Measurements from ENCODE around the gene CHST8. TPM values are rescaled to one million over a fixed set of nuclear protein-coding genes. Genes with fewer than 3 reads are reported as not detected.

CHST8 gene
- total and polyA plus RNA-seq, 2 donors from 2014 or later, result 0.28 TPM; not detected in 1

- Histone ChIP-seq H3K4me1 (ENCODE audit: control insufficient read depth in 2 of 3, insufficient read depth in 2 of 3, low read depth in 1 of 3, low read length in 3 of 3) (no peaks in the 10 kb centered on the region), H3K27ac (ENCODE audit: low read depth in 2 of 2, low read length in 2 of 2) (no peak overlapping the region), H3K36me3 (ENCODE audit: control insufficient read depth in 2 of 3, insufficient read depth in 3 of 3, low read length in 3 of 3) (no peaks in the 10 kb centered on the region), H3K9me3 (ENCODE audit: control insufficient read depth in 2 of 3, insufficient read depth in 1 of 3, low read length in 3 of 3) (peaks cover 0 to 19% (median 8%) of the 10 kb centered on the region in 3 donors), H3K27me3 (ENCODE audit: control insufficient read depth, insufficient read depth, low read length) (no peaks in the 10 kb centered on the region), H3K4me3 (ENCODE audit: low read length in 3 of 3) (no peak overlapping the region), H3K9ac (ENCODE audit: low read length in 3 of 3) (no peak overlapping the region)
- TF ChIP-seq, protein P1, sequence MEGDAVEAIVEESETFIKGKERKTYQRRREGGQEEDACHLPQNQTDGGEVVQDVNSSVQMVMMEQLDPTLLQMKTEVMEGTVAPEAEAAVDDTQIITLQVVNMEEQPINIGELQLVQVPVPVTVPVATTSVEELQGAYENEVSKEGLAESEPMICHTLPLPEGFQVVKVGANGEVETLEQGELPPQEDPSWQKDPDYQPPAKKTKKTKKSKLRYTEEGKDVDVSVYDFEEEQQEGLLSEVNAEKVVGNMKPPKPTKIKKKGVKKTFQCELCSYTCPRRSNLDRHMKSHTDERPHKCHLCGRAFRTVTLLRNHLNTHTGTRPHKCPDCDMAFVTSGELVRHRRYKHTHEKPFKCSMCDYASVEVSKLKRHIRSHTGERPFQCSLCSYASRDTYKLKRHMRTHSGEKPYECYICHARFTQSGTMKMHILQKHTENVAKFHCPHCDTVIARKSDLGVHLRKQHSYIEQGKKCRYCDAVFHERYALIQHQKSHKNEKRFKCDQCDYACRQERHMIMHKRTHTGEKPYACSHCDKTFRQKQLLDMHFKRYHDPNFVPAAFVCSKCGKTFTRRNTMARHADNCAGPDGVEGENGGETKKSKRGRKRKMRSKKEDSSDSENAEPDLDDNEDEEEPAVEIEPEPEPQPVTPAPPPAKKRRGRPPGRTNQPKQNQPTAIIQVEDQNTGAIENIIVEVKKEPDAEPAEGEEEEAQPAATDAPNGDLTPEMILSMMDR (IDR thresholded peaks at IDR 0.05; ENCODE audit: borderline replicate concordance, extremely low read depth, insufficient read depth), result no peak
- intact Hi-C loops (cut with DNase I), result no loop called here
- DNase-seq (no peak), FAIRE-seq (no peak)
Measured at GRCh38 chr19:33606556-33606955, 15.2 kb upstream of the CHST8 start.

- Histone ChIP-seq H3K9me3 (ENCODE audit: control insufficient read depth in 2 of 3, insufficient read depth in 1 of 3, low read length in 3 of 3) (peaks cover 0 to 3% (median 0%) of the 10 kb centered on the region in 3 donors), H3K4me1 (ENCODE audit: control insufficient read depth in 2 of 3, insufficient read depth in 2 of 3, low read depth in 1 of 3, low read length in 3 of 3) (no peaks in the 10 kb centered on the region), H3K9ac (ENCODE audit: low read length in 3 of 3) (no peak overlapping the region), H3K36me3 (ENCODE audit: control insufficient read depth in 2 of 3, insufficient read depth in 3 of 3, low read length in 3 of 3) (no peaks in the 10 kb centered on the region), H3K27ac (ENCODE audit: low read depth in 2 of 2, low read length in 2 of 2) (no peak overlapping the region), H3K4me3 (ENCODE audit: low read length in 3 of 3) (no peak overlapping the region), H3K27me3 (ENCODE audit: control insufficient read depth, insufficient read depth, low read length) (no peaks in the 10 kb centered on the region)
- FAIRE-seq (no peak), DNase-seq (no peak)
- intact Hi-C loops (cut with DNase I), result no loop called here
- TF ChIP-seq, protein P1 (IDR thresholded peaks at IDR 0.05; ENCODE audit: borderline replicate concordance, extremely low read depth, insufficient read depth), result no peak
Measured at GRCh38 chr19:33609353-33609752, 12.4 kb upstream of the CHST8 start.

DNA sequence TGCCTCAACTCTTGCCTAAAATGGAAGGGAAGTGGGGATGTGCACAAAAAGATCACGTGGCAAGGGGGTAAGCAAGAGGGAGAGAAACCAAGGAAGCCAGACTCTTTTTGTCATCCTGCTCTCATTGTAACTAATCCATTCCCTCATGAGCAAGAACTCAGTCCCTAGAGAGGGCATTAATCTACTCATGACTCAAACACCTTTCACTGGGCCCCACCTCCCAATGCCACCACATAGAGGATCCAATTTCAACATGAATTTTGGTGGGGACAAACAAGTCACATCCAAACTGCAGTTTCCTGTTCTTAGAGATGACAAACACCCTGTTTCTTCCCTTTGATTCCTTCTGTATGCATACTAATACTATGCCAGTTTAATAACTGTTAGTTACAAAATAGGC, 11.2 kb upstream of the CHST8 start:
- TF ChIP-seq, protein P1 (IDR thresholded peaks at IDR 0.05; ENCODE audit: borderline replicate concordance, extremely low read depth, insufficient read depth), result no peak
- Histone ChIP-seq H3K9ac (ENCODE audit: low read length in 3 of 3) (no peak overlapping the region), H3K27me3 (ENCODE audit: control insufficient read depth, insufficient read depth, low read length) (no peaks in the 10 kb centered on the region), H3K27ac (ENCODE audit: low read depth in 2 of 2, low read length in 2 of 2) (no peak overlapping the region), H3K4me3 (ENCODE audit: low read length in 3 of 3) (no peak overlapping the region), H3K36me3 (ENCODE audit: control insufficient read depth in 2 of 3, insufficient read depth in 3 of 3, low read length in 3 of 3) (no peaks in the 10 kb centered on the region), H3K4me1 (ENCODE audit: control insufficient read depth in 2 of 3, insufficient read depth in 2 of 3, low read depth in 1 of 3, low read length in 3 of 3) (no peaks in the 10 kb centered on the region), H3K9me3 (ENCODE audit: control insufficient read depth in 2 of 3, insufficient read depth in 1 of 3, low read length in 3 of 3) (peaks cover 0 to 3% (median 0%) of the 10 kb centered on the region in 3 donors)
- intact Hi-C loops (cut with DNase I), result no loop called here
- DNase-seq (no peak), FAIRE-seq (no peak)
